Measurements from ENCODE around the gene DPP6. TPM values are rescaled to one million over a fixed set of nuclear protein-coding genes. Genes with fewer than 3 reads are reported as not detected.
A peak's percentile ranks its signal among the peaks of the same experiment; 100 is the strongest.
"Not testable (repeated sequence)": the region's sequence is repeated elsewhere in the genome, so short reads cannot be mapped to it uniquely, and the experiment has no call there.

DPP6 gene
- total and polyA plus RNA-seq, 9 of the 15 experiments (the other 6 are each of a cell fraction or from before 2014, with no cell fraction given) = not detected

DNA sequence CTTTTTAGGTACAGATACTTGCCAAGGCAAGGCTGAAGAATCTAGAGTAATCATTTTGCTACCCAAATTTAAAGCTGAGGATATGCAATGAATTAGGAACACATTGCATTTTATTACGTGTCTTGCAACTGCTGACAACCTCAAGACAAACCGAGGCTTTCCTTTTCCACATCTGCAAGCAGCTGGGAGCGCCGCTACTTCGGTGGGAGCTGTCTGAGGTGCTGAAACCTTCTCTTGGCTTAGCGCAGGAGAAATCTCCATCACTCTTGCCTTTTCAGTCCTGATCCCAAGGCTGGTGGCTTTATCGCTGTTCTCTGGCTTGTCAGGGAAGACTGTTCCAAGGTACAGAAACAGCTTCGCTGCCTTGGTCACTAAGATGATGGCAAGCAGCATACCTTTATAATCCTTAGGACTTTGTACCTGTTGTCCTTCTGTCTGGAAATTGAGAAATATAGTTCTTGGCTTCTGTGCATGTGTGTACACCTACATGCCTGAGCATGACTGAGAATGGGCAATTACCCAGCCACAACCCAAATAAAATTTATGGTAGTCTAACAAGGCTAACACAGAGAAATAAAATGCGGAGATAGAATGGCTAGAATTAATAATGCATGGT is 3.4 kb downstream of the DPP6 start (continued):
- TF ChIP-seq, protein P1, sequence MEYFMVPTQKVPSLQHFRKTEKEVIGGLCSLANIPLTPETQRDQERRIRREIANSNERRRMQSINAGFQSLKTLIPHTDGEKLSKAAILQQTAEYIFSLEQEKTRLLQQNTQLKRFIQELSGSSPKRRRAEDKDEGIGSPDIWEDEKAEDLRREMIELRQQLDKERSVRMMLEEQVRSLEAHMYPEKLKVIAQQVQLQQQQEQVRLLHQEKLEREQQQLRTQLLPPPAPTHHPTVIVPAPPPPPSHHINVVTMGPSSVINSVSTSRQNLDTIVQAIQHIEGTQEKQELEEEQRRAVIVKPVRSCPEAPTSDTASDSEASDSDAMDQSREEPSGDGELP (CRISPR knock-in tag; IDR thresholded peaks at IDR 0.05; ENCODE audit: borderline replicate concordance) = peak; percentile 39; the same call in 1 of the 2 replicates
- TF ChIP-seq, protein P2, sequence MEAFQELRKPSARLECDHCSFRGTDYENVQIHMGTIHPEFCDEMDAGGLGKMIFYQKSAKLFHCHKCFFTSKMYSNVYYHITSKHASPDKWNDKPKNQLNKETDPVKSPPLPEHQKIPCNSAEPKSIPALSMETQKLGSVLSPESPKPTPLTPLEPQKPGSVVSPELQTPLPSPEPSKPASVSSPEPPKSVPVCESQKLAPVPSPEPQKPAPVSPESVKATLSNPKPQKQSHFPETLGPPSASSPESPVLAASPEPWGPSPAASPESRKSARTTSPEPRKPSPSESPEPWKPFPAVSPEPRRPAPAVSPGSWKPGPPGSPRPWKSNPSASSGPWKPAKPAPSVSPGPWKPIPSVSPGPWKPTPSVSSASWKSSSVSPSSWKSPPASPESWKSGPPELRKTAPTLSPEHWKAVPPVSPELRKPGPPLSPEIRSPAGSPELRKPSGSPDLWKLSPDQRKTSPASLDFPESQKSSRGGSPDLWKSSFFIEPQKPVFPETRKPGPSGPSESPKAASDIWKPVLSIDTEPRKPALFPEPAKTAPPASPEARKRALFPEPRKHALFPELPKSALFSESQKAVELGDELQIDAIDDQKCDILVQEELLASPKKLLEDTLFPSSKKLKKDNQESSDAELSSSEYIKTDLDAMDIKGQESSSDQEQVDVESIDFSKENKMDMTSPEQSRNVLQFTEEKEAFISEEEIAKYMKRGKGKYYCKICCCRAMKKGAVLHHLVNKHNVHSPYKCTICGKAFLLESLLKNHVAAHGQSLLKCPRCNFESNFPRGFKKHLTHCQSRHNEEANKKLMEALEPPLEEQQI (IDR thresholded peaks at IDR 0.05) = 0 out of 2 replicates have a peak, but pooled peaks have one; percentile 15
- peak; percentile 57; the same call in 1 of the 2 replicates for TF ChIP-seq ZNF24 (IDR thresholded peaks at IDR 0.05)

DNA sequence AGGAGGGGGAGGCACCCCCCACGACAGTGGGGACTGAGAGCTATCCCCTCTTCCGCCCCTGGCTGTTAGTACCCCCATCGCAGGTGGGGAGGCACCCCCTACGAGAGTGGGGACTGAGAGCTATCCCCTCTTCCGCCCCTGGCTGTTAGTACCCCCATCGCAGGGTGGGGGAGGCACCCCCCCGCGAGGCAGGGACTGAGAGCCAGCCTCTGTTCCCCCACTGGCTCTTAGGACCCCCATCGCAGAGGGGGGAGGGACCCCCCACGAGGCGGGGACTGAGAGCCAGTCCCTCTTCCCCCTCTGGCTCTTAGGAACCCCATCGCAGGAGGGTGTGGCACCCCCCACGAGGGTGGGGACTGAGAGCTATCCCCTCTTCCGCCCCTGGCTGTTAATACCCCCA is 6.6 kb downstream of the DPP6 start:
- H3K27me3 ChIP-seq (ENCODE audit: control insufficient read depth in 2 of 2, insufficient read depth in 2 of 2, low read length in 2 of 2); H3K9me1 ChIP-seq (ENCODE audit: control insufficient read depth, insufficient read depth, low read length); FAIRE-seq; POLR2A ChIA-PET; H3K27ac ChIP-seq (ENCODE audit: extremely low read depth, low read depth, low read length); H3K36me3 ChIP-seq (ENCODE audit: control insufficient read depth, insufficient read depth, low read length); H4K20me1 ChIP-seq (replicated peaks; ENCODE audit: control insufficient read depth, insufficient read depth, low read length); H2AFZ ChIP-seq (ENCODE audit: low read depth, low read length); H3K9me3 ChIP-seq (replicated peaks; ENCODE audit: control insufficient read depth, insufficient read depth, low read depth, low read length); H3K4me1 ChIP-seq (replicated peaks in 1 of 2; ENCODE audit: control insufficient read depth in 2 of 2, insufficient read depth in 2 of 2, low read length in 2 of 2); H3K79me2 ChIP-seq (ENCODE audit: control insufficient read depth, insufficient read depth, low read length); H3K9ac ChIP-seq (ENCODE audit: insufficient read depth in 1 of 2, low read depth in 2 of 2, low read length in 2 of 2); H3K4me2 ChIP-seq (ENCODE audit: insufficient read depth, low read length); BruUV-seq (replicated peaks); intact Hi-C loops (cut with micrococcal nuclease); DNase-seq (ENCODE audit: extremely low read depth in 1 of 4, low spot score in 3 of 4); ATAC-seq; H3K4me3 ChIP-seq; CTCF ChIA-PET (ENCODE audit: low intra/inter-chr PET ratio): not testable (repeated sequence)
- in situ Hi-C loops (cut with MboI) = loop anchor here (25.0 kb wide), 1 partner anchor 729 kb away; no protein-coding TSS in a partner anchor
- WGBS (ENCODE audit: insufficient coverage, low coverage, missing lambda C conversion rate) = 10% methylated on average over 2 of the region's 14 CpGs

DNA sequence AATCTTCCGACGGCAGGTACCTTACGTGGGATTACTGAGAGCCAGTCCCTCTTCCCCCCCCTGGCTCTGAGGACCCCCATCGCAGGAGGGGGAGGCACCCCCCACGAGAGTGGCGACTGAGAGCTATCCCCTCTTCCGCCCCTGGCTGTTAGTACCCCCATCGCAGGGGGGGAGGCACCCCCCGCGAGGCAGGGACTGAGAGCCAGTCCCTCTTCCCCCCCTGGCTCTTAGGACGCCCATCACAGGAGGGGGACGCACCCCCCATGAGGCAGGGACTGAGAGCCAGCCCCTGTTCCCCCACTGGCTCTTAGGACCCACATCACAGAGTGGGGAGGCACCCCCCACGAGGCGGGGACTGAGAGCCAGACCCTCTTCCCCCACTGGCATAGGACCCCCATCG is 8.4 kb downstream of the DPP6 start:
- H2AFZ ChIP-seq (ENCODE audit: low read depth, low read length); H3K4me1 ChIP-seq (replicated peaks in 1 of 2; ENCODE audit: control insufficient read depth in 2 of 2, insufficient read depth in 2 of 2, low read length in 2 of 2); H3K4me2 ChIP-seq (ENCODE audit: insufficient read depth, low read length); H4K20me1 ChIP-seq (replicated peaks; ENCODE audit: control insufficient read depth, insufficient read depth, low read length); H3K9me1 ChIP-seq (ENCODE audit: control insufficient read depth, insufficient read depth, low read length); POLR2A ChIA-PET; H3K79me2 ChIP-seq (ENCODE audit: control insufficient read depth, insufficient read depth, low read length); H3K27me3 ChIP-seq (ENCODE audit: control insufficient read depth in 2 of 2, insufficient read depth in 2 of 2, low read length in 2 of 2); ATAC-seq; H3K36me3 ChIP-seq (ENCODE audit: control insufficient read depth, insufficient read depth, low read length); H3K27ac ChIP-seq (ENCODE audit: extremely low read depth, low read depth, low read length); H3K9me3 ChIP-seq (replicated peaks; ENCODE audit: control insufficient read depth, insufficient read depth, low read depth, low read length); H3K9ac ChIP-seq (ENCODE audit: insufficient read depth in 1 of 2, low read depth in 2 of 2, low read length in 2 of 2); intact Hi-C loops (cut with micrococcal nuclease); FAIRE-seq; DNase-seq (ENCODE audit: extremely low read depth in 1 of 4, low spot score in 3 of 4); BruUV-seq (replicated peaks); H3K4me3 ChIP-seq; CTCF ChIA-PET (ENCODE audit: low intra/inter-chr PET ratio): not testable (repeated sequence)
- WGBS (ENCODE audit: insufficient coverage, low coverage, missing lambda C conversion rate) = 2% methylated on average over 8 of the region's 15 CpGs
- in situ Hi-C loops (cut with MboI) = loop anchor here (25.0 kb wide), 1 partner anchor 727 kb away; no protein-coding TSS in a partner anchor
